ENCODE results near the gene GCNT4. TPM values are rescaled to one million over a fixed set of nuclear protein-coding genes. Genes with fewer than 3 reads are reported as not detected.

The GCNT4 gene
- total and polyA plus RNA-seq, 2 donors (not counting 1 experiment from before 2014, with no cell fraction given): 3.6 to 14.6 TPM

DNA sequence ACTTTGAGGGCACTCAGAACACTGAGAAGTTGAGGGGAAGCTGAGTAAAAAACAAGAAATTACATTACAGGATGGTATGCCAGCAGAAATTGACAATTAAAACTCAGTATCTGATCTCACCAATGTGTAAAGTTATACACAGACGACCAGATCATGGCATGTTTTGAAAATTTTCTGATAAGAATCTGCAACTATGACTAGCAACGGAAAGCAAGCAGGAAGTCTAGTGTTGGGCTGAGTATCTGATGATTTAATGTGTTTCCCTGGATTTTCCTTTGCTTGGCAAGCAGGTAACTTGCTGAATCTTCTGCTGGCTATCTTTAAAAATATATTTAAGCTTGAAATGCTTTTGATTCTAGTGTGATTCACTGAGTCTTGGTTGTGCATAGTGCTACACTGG lies 5.2 kb upstream of the GCNT4 start:
- no peak for DNase-seq (ENCODE audit: low read depth in 2 of 2)
- Histone ChIP-seq H3K27ac (ENCODE audit: insufficient read depth, low read length) (no peak overlapping the region), H3K4me1 (ENCODE audit: control insufficient read depth, extremely low read depth, insufficient read depth, low read length) (peaks cover 4% of the 10 kb centered on the region), H2AFZ (ENCODE audit: low read length) (no peak overlapping the region), H3K9me3 (ENCODE audit: control insufficient read depth, insufficient read depth, low read depth, low read length) (no peaks in the 10 kb centered on the region), H3K9ac (ENCODE audit: insufficient read depth, low read length) (no peak overlapping the region), H3K27me3 (ENCODE audit: control insufficient read depth, insufficient read depth, low read length) (peaks cover 3% of the 10 kb centered on the region), H4K20me1 (ENCODE audit: control insufficient read depth, extremely low read depth, insufficient read depth, low read length) (no peaks in the 10 kb centered on the region), H3K4me3 (replicated peaks in 1 of 4; ENCODE audit: control extremely low read depth in 1 of 4, insufficient read depth in 1 of 4, low read depth in 3 of 4, low read length in 4 of 4) (no peak overlapping the region), H3K36me3 (ENCODE audit: control insufficient read depth, insufficient read depth, low read length) (no peaks in the 10 kb centered on the region), H3K79me2 (ENCODE audit: control insufficient read depth, insufficient read depth, low read length) (no peaks in the 10 kb centered on the region), H3K4me2 (ENCODE audit: extremely low read depth, insufficient read depth, low read length) (no peak overlapping the region)
- TF ChIP-seq EZH2 (IDR thresholded peaks at IDR 0.05; ENCODE audit: low read length, missing control alignments): no peak
- TF ChIP-seq, protein P1, sequence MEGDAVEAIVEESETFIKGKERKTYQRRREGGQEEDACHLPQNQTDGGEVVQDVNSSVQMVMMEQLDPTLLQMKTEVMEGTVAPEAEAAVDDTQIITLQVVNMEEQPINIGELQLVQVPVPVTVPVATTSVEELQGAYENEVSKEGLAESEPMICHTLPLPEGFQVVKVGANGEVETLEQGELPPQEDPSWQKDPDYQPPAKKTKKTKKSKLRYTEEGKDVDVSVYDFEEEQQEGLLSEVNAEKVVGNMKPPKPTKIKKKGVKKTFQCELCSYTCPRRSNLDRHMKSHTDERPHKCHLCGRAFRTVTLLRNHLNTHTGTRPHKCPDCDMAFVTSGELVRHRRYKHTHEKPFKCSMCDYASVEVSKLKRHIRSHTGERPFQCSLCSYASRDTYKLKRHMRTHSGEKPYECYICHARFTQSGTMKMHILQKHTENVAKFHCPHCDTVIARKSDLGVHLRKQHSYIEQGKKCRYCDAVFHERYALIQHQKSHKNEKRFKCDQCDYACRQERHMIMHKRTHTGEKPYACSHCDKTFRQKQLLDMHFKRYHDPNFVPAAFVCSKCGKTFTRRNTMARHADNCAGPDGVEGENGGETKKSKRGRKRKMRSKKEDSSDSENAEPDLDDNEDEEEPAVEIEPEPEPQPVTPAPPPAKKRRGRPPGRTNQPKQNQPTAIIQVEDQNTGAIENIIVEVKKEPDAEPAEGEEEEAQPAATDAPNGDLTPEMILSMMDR (conservative IDR thresholded peaks at IDR 0.05 in 1 of 2, IDR thresholded peaks at IDR 0.05 in 1 of 2; ENCODE audit: low read depth in 1 of 2, low read length in 2 of 2): no peak

DNA sequence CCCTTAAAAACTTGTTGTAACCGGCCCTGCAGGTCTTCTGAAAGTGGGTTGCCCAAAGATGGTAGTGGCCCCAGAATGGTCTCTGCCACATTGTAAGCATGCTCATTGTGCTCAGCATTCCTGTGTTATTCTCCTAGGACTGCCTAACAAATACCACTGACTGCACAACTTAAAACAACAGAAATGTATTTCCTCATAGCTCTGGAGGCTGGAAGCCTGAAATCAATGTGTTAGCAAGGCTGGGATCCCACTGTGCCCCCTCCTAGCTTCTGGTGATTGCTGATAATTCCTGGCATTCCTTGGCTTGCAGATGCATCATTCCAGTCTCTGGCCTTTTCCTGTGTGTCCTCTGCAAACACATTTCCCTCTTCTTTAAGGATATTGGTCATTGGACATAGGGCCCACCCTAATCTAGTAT lies 3.4 kb upstream of the GCNT4 start:
- peaks cover 10% of the 10 kb centered on the region for H3K4me1 ChIP-seq (ENCODE audit: control insufficient read depth, extremely low read depth, insufficient read depth, low read length)
- TF ChIP-seq EZH2 (IDR thresholded peaks at IDR 0.05; ENCODE audit: low read length, missing control alignments): no peak
- TF ChIP-seq, protein P1 (conservative IDR thresholded peaks at IDR 0.05 in 1 of 2, IDR thresholded peaks at IDR 0.05 in 1 of 2; ENCODE audit: low read depth in 1 of 2, low read length in 2 of 2): no peak
- no peak overlapping the region for H3K4me3 ChIP-seq (replicated peaks in 1 of 4; ENCODE audit: control extremely low read depth in 1 of 4, insufficient read depth in 1 of 4, low read depth in 3 of 4, low read length in 4 of 4)
- DNase-seq (ENCODE audit: low read depth in 2 of 2): peak in 1 of 2 donors; percentile 63
- H3K27me3 ChIP-seq (ENCODE audit: control insufficient read depth, insufficient read depth, low read length): peaks cover 3% of the 10 kb centered on the region
- no peak overlapping the region for H3K4me2 ChIP-seq (ENCODE audit: extremely low read depth, insufficient read depth, low read length)
- H3K36me3 ChIP-seq (ENCODE audit: control insufficient read depth, insufficient read depth, low read length): no peaks in the 10 kb centered on the region
- no peak overlapping the region for H3K27ac ChIP-seq (ENCODE audit: insufficient read depth, low read length)
- H3K9ac ChIP-seq (ENCODE audit: insufficient read depth, low read length): no peak overlapping the region
- H3K9me3 ChIP-seq (ENCODE audit: control insufficient read depth, insufficient read depth, low read depth, low read length): no peaks in the 10 kb centered on the region
- H2AFZ ChIP-seq (ENCODE audit: low read length): no peak overlapping the region
- no peaks in the 10 kb centered on the region for H4K20me1 ChIP-seq (ENCODE audit: control insufficient read depth, extremely low read depth, insufficient read depth, low read length)
- peaks cover 10% of the 10 kb centered on the region for H3K79me2 ChIP-seq (ENCODE audit: control insufficient read depth, insufficient read depth, low read length)

DNA sequence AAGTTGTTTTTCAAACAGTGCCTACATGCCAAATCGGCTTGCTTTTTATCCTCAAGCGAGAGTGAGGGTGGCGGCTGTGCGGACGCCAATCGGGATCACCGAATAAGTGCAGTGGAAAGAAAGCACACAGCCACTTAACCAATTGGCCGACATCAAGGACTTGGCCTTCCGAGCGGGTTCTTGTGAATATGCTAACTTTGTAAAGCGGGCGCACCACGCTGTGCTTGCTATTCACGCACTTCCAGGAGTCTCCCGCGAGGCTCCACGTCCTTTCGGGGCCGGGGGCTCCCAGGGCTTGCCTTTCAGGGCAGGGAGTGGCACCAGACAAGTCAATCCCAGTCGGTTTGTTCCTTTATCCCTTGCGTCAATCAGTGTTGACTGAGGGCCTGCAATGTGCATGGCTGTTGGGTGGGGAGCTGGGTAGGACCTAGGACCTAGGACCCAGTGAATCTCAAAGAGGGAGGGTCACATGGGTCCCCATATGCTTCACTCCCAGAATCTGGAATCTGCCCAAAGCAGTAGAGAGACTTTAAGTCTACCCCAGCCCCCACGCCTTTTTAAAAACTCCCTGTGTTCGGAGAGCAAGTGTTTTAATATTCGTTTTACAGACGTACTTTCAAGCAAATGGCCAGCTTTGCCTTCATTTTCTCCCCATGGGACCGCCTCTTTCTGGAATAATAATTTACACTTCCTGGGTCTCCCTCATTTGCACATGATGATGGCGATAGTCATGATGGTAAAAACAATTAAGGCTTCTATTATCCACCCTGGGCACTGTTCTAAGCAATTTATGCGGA lies 2.0 kb upstream of the GCNT4 start:
- H3K27ac ChIP-seq (ENCODE audit: insufficient read depth, low read length): peak overlapping the region; percentile 83
- H3K9me3 ChIP-seq (ENCODE audit: control insufficient read depth, insufficient read depth, low read depth, low read length): no peaks in the 10 kb centered on the region
- H3K4me3 ChIP-seq (replicated peaks in 1 of 4; ENCODE audit: control extremely low read depth in 1 of 4, insufficient read depth in 1 of 4, low read depth in 3 of 4, low read length in 4 of 4): peak overlapping the region; percentile 66 to 73 (median 68)
- H3K79me2 ChIP-seq (ENCODE audit: control insufficient read depth, insufficient read depth, low read length): peaks cover 22% of the 10 kb centered on the region
- peaks cover 3% of the 10 kb centered on the region for H3K27me3 ChIP-seq (ENCODE audit: control insufficient read depth, insufficient read depth, low read length)
- H3K4me2 ChIP-seq (ENCODE audit: extremely low read depth, insufficient read depth, low read length): peak overlapping the region; percentile 88
- TF ChIP-seq EZH2 (IDR thresholded peaks at IDR 0.05; ENCODE audit: low read length, missing control alignments): no peak
- TF ChIP-seq, protein P1 (conservative IDR thresholded peaks at IDR 0.05 in 1 of 2, IDR thresholded peaks at IDR 0.05 in 1 of 2; ENCODE audit: low read depth in 1 of 2, low read length in 2 of 2): no peak
- H2AFZ ChIP-seq (ENCODE audit: low read length): peak overlapping the region; percentile 80
- H3K36me3 ChIP-seq (ENCODE audit: control insufficient read depth, insufficient read depth, low read length): no peaks in the 10 kb centered on the region
- peaks cover 16% of the 10 kb centered on the region for H3K4me1 ChIP-seq (ENCODE audit: control insufficient read depth, extremely low read depth, insufficient read depth, low read length)
- H4K20me1 ChIP-seq (ENCODE audit: control insufficient read depth, extremely low read depth, insufficient read depth, low read length): no peaks in the 10 kb centered on the region
- peak overlapping the region; percentile 78 for H3K9ac ChIP-seq (ENCODE audit: insufficient read depth, low read length)
- peak; percentile 50 to 71 for DNase-seq (ENCODE audit: low read depth in 2 of 2)
